Stimulated activated CD8-positive, alpha-beta memory T cell treated with anti-CD3 and anti-CD28 coated beads, Interleukin-12 subunit alpha, Interleukin-12 subunit beta, amount 100 ng/mL, for 1 hour (primary cell): ENCODE measurements around the gene ETV6.

ENCODE experiments used
- DNase-seq: peaks from one replicate; pipeline ENCODE4 v3.0.0-alpha.2; 2020; ENCODE audit warnings: low read depth

Gene ETV6

GRCh38 chr12:11804130-11804529 lies 154.7 kb downstream of the ETV6 start:
- no peak for DNase-seq

- no peak for DNase-seq
Observed at GRCh38 chr12:11805043-11805442, 155.6 kb downstream of the ETV6 start.

GRCh38 chr12:11805680-11806079 lies 156.2 kb downstream of the ETV6 start:
- no peak for DNase-seq

GRCh38 chr12:11807458-11807857 lies 158.0 kb downstream of the ETV6 start:
- DNase-seq = no peak

GRCh38 chr12:11808931-11809330 lies 159.5 kb downstream of the ETV6 start:
- no peak for DNase-seq

- no peak for DNase-seq
Observed at GRCh38 chr12:11810206-11810545, 160.7 kb downstream of the ETV6 start.

GRCh38 chr12:11811008-11811407 lies 161.5 kb downstream of the ETV6 start:
- DNase-seq = no peak

GRCh38 chr12:11812241-11812585 lies 162.7 kb downstream of the ETV6 start:
- no peak for DNase-seq

- DNase-seq = no peak
Observed at GRCh38 chr12:11812586-11813437, 163.3 kb downstream of the ETV6 start.

GRCh38 chr12:11813438-11813813 lies 164.0 kb downstream of the ETV6 start:
- DNase-seq = no peak

- DNase-seq = no peak
Observed at GRCh38 chr12:11814374-11814773, 164.9 kb downstream of the ETV6 start.

- no peak for DNase-seq
Observed at GRCh38 chr12:11815397-11815796, 165.9 kb downstream of the ETV6 start.

GRCh38 chr12:11819643-11820042 lies 170.2 kb downstream of the ETV6 start:
- no peak for DNase-seq

- DNase-seq = no peak
Observed at GRCh38 chr12:11820476-11820875, 171.0 kb downstream of the ETV6 start.

GRCh38 chr12:11821386-11822080 lies 172.1 kb downstream of the ETV6 start:
- no peak for DNase-seq

GRCh38 chr12:11822081-11822834 lies 172.8 kb downstream of the ETV6 start:
- peak; percentile 14 for DNase-seq

GRCh38 chr12:11823043-11823442 lies 173.6 kb downstream of the ETV6 start:
- DNase-seq = no peak

- no peak for DNase-seq
Observed at GRCh38 chr12:11823593-11823992, 174.1 kb downstream of the ETV6 start.

- no peak for DNase-seq
Observed at GRCh38 chr12:11824069-11824468, 174.6 kb downstream of the ETV6 start.

GRCh38 chr12:11824736-11825135 lies 175.3 kb downstream of the ETV6 start:
- DNase-seq = no peak

- DNase-seq = no peak
Observed at GRCh38 chr12:11825278-11825677, 175.8 kb downstream of the ETV6 start.

- DNase-seq = no peak
Observed at GRCh38 chr12:11826574-11826973, 177.1 kb downstream of the ETV6 start.
